Measurements from ENCODE around the gene ZNF253.
A peak's percentile ranks its signal among the peaks of the same experiment; 100 is the strongest.
"Not testable (repeated sequence)": the region's sequence is repeated elsewhere in the genome, so short reads cannot be mapped to it uniquely, and the experiment has no call there.

ZNF253 gene

GRCh38 chr19:19865750-19866610, at the start of gene ZNF253:
ZNF253 (plus strand) TSS chr19:19865882; CDS start chr19:19865997, 115 bp downstream.
- peak; percentile 96 for DNase-seq

GRCh38 chr19:19816679-19817078, 49.0 kb upstream of the ZNF253 start:
- no peak for DNase-seq

GRCh38 chr19:19817357-19817756, 48.3 kb upstream of the ZNF253 start:
- DNase-seq, result peak; percentile 76

- DNase-seq, result no peak
Measured at GRCh38 chr19:19820774-19821320, 44.8 kb upstream of the ZNF253 start.

GRCh38 chr19:19821366-19821951, 44.2 kb upstream of the ZNF253 start, which contains the start of gene ZNF506:
ZNF506 (minus strand) TSS chr19:19821750; CDS start chr19:19821603, 147 bp downstream.
- peak; percentile 98 for DNase-seq

- DNase-seq, result not testable (repeated sequence)
Measured at GRCh38 chr19:19821976-19822375, 43.7 kb upstream of the ZNF253 start.

- DNase-seq, result no peak
Measured at GRCh38 chr19:19823916-19824315, 41.8 kb upstream of the ZNF253 start.

- DNase-seq, result no peak
Measured at GRCh38 chr19:19826875-19827274, 38.8 kb upstream of the ZNF253 start.

GRCh38 chr19:19835560-19836038, 30.1 kb upstream of the ZNF253 start:
- no peak for DNase-seq

- DNase-seq, result no peak
Measured at GRCh38 chr19:19847781-19848180, 17.9 kb upstream of the ZNF253 start.

- no peak for DNase-seq
Measured at GRCh38 chr19:19849056-19849455, 16.6 kb upstream of the ZNF253 start.

- DNase-seq, result not testable (repeated sequence)
Measured at GRCh38 chr19:19851740-19852139, 13.9 kb upstream of the ZNF253 start.

- DNase-seq, result no peak
Measured at GRCh38 chr19:19858751-19859150, 6.9 kb upstream of the ZNF253 start.

GRCh38 chr19:19860756-19861390, 4.8 kb upstream of the ZNF253 start:
- DNase-seq, result peak; percentile 66

GRCh38 chr19:19866611-19867248, 1.0 kb downstream of the ZNF253 start:
- DNase-seq, result peak; percentile 56

GRCh38 chr19:19870086-19870485, 4.4 kb downstream of the ZNF253 start:
- DNase-seq, result not testable (repeated sequence)

- DNase-seq, result peak; percentile 2
Measured at GRCh38 chr19:19871932-19872331, 6.2 kb downstream of the ZNF253 start.

GRCh38 chr19:19873381-19873780, 7.7 kb downstream of the ZNF253 start:
- DNase-seq, result no peak

- no peak for DNase-seq
Measured at GRCh38 chr19:19877724-19878123, 12.0 kb downstream of the ZNF253 start.

GRCh38 chr19:19884583-19884982, 18.9 kb downstream of the ZNF253 start:
- no peak for DNase-seq

- DNase-seq, result not testable (repeated sequence)
Measured at GRCh38 chr19:19892055-19892941, 26.6 kb downstream of the ZNF253 start.
